HepG2 (cell line): Measurements from ENCODE around the gene S100A16. TPM values are rescaled to one million over a fixed set of nuclear protein-coding genes. Genes with fewer than 3 reads are reported as not detected.

Experiments
- ADNP ChIP-seq: sonication (generic); formaldehyde crosslinking; IDR thresholded peaks from 2 replicates; pipeline ENCODE4 v1.4.0; 2020; ENCODE audit warnings: missing genetic modification reagents
- CBX5 ChIP-seq: sonication (generic); formaldehyde crosslinking; IDR thresholded peaks from 2 replicates; pipeline ENCODE4 v1.4.0; 2020; ENCODE audit warnings: missing genetic modification reagents, borderline replicate concordance
- GABPA ChIP-seq, 2 experiments: IDR thresholded peaks; 2 replicates each; pipeline ENCODE4 v1.6.1; 2011 to 2016; ENCODE audit warnings: low read depth in 2 of 2, low read length in 1 of 2, missing biosample characterization in 1 of 2, missing genetic modification characterization in 1 of 2
- HOXD1 ChIP-seq: sonication (generic); formaldehyde crosslinking; IDR thresholded peaks from 2 replicates; pipeline ENCODE4 v1.5.0; 2020; ENCODE audit warnings: missing genetic modification reagents
- IRF2 ChIP-seq: IDR thresholded peaks from 2 replicates; pipeline ENCODE4 v1.6.1; 2018; ENCODE audit warnings: missing genetic modification reagents, missing compliant biosample characterization
- IRF9 ChIP-seq: sonication (generic); formaldehyde crosslinking; IDR thresholded peaks from 2 replicates; pipeline ENCODE4 v1.8.0; 2022; ENCODE audit warnings: missing genetic modification reagents, mild to moderate bottlenecking, borderline replicate concordance
- MATR3 ChIP-seq: sonication (generic); formaldehyde crosslinking; IDR thresholded peaks from 2 replicates; pipeline ENCODE4 v1.4.0; 2020; ENCODE audit warnings: missing genetic modification reagents
- RXRA ChIP-seq: sonication (generic); formaldehyde crosslinking; IDR thresholded peaks from 2 replicates; pipeline ENCODE4 v1.5.1; 2020; ENCODE audit warnings: missing genetic modification reagents
- SRY ChIP-seq: sonication (generic); formaldehyde crosslinking; IDR thresholded peaks from 2 replicates; pipeline ENCODE4 v1.8.0; 2022; ENCODE audit warnings: mild to moderate bottlenecking, missing genetic modification reagents
- TBL1XR1 ChIP-seq: fragments of 150-350 bp; IDR thresholded peaks from 2 replicates; pipeline ENCODE4 v1.6.1; 2014; ENCODE audit warnings: borderline replicate concordance, low read length; ENCODE audit not compliant: partially characterized antibody
- U2AF1 ChIP-seq: fragments of 200-400 bp; formaldehyde crosslinking; optimal IDR thresholded peaks from 2 replicates; pipeline ENCODE3; 2017; ENCODE audit warnings: mild to moderate bottlenecking, low read depth, low read length
- ZBTB7B ChIP-seq: sonication (generic); formaldehyde crosslinking; IDR thresholded peaks from 2 replicates; pipeline ENCODE4 v1.4.0; 2020; ENCODE audit warnings: missing genetic modification reagents
- ZKSCAN5 ChIP-seq: sonication (generic); formaldehyde crosslinking; IDR thresholded peaks from 2 replicates; pipeline ENCODE4 v1.5.1; 2020; ENCODE audit warnings: mild to moderate bottlenecking, missing genetic modification reagents
- ZNF451 ChIP-seq: sonication (generic); formaldehyde crosslinking; IDR thresholded peaks from 2 replicates; pipeline ENCODE4 v1.5.0; 2020; ENCODE audit warnings: mild to moderate bottlenecking, missing genetic modification reagents
- ZZZ3 ChIP-seq: sonication (generic); formaldehyde crosslinking; IDR thresholded peaks from 2 replicates; pipeline ENCODE4 v1.4.0; 2020; ENCODE audit warnings: missing genetic modification reagents, mild to moderate bottlenecking, borderline replicate concordance
- polyA plus RNA-seq, 8 experiments: library from polyadenylated mRNA; depleted of rRNA in 3 of 8; stranded (reverse) in 7 of 8; unstranded in 1 of 8; fragments of >200 nt; fragmentation: Illumina TruSeq in 4 of 8; extraction: Trizol in 4 of 8; gene quantifications; 2 replicates each; pipeline versions ENCODE4 v1.2.1 to v1.2.3, GENCODE V29; 2011 to 2016; ENCODE audit warnings: low read depth in 4 of 8, missing spikeins in 1 of 8, mixed read lengths in 1 of 8; ENCODE audit not compliant: insufficient read depth in 1 of 8
- total RNA-seq, 5 experiments: library from RNA; depleted of rRNA; stranded (reverse); fragments of >200 nt; fragmentation: Illumina TruSeq; extraction: Trizol; gene quantifications; 2 replicates each; pipeline ENCODE4 v1.2.3, GENCODE V29; 2016; ENCODE audit warnings: low read depth in 1 of 5
- TF ChIP-seq, protein P1 (sequence below): sonication (generic); formaldehyde crosslinking; IDR thresholded peaks from 2 replicates; pipeline ENCODE4 v1.5.1; 2020; ENCODE audit warnings: missing genetic modification reagents, mild to moderate bottlenecking, borderline replicate concordance
- TF ChIP-seq, protein P2 (sequence below): IDR thresholded peaks from 2 replicates; pipeline ENCODE4 v1.6.1; 2012; ENCODE audit warnings: inconsistent platforms
- TF ChIP-seq, protein P3 (sequence below): sonication (generic); formaldehyde crosslinking; IDR thresholded peaks from 2 replicates; pipeline ENCODE4 v1.8.0; 2022; ENCODE audit warnings: mild to moderate bottlenecking, missing genetic modification reagents, moderate library complexity
- TF ChIP-seq, protein P4 (sequence below): sonication (generic); formaldehyde crosslinking; IDR thresholded peaks from 2 replicates; pipeline ENCODE4 v1.4.0; 2020; ENCODE audit warnings: missing genetic modification reagents
- TF ChIP-seq, protein P5 (sequence below): IDR thresholded peaks from 2 replicates; pipeline ENCODE4 v1.6.1; 2016; ENCODE audit warnings: missing compliant biosample characterization, missing genetic modification reagents, borderline replicate concordance

Gene S100A16
- total and polyA plus RNA-seq, 2 of the 13 experiments (the other 11 are each of a cell fraction or from before 2014, with no cell fraction given): 46.0 to 195 TPM

DNA sequence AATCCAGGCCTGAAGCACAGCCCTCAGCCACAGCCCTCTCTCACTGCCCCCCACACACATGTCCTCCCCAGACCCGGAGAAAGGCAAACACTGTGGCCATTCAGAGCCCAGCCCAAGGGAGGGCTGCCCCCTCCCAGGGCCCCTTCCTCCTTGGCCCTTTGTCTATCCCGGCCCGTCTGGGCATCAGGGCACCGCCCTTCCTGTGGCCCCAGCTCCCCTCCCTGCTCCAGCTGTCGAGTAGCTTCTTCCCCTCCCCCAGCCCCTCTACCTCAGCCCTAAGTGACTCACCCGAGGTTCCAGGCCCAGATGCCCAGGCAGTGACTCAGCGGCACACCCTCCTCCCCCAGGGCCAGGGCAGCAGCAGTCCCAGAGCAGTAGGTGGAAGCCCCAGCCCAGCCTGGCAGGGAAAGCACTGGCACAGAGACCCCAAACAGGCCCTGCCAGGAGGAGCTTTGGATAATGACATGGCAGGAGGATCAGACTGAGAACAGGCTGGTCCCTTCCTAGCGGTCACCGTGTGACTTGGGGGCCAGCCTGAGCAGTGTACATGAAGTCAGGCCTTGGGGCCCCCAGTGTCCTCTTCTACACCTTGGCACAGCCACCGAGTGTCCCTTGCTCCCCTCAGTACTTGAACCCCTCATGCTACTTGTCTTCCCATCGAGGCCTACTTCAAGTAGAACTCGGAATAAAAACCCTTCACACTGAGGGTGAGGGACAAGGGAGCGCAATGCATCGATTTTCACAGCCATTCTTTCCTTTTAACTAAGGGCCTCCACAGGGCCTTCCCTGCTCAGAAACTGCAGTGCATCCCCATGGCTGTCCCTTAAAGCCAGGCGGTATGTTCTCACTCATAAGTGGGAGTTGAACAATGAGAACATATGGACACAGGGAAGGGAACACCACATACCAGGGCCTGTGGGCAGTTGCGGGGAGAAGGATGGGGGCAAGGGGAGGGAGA is 46.2 kb downstream of the S100A16 start (continued):
- no peak for TF ChIP-seq ADNP (CRISPR knock-in tag)
- TF ChIP-seq, protein P1, sequence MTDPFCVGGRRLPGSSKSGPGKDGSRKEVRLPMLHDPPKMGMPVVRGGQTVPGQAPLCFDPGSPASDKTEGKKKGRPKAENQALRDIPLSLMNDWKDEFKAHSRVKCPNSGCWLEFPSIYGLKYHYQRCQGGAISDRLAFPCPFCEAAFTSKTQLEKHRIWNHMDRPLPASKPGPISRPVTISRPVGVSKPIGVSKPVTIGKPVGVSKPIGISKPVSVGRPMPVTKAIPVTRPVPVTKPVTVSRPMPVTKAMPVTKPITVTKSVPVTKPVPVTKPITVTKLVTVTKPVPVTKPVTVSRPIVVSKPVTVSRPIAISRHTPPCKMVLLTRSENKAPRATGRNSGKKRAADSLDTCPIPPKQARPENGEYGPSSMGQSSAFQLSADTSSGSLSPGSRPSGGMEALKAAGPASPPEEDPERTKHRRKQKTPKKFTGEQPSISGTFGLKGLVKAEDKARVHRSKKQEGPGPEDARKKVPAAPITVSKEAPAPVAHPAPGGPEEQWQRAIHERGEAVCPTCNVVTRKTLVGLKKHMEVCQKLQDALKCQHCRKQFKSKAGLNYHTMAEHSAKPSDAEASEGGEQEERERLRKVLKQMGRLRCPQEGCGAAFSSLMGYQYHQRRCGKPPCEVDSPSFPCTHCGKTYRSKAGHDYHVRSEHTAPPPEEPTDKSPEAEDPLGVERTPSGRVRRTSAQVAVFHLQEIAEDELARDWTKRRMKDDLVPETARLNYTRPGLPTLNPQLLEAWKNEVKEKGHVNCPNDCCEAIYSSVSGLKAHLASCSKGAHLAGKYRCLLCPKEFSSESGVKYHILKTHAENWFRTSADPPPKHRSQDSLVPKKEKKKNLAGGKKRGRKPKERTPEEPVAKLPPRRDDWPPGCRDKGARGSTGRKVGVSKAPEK (CRISPR knock-in tag): no peak
- TF ChIP-seq, protein P2, sequence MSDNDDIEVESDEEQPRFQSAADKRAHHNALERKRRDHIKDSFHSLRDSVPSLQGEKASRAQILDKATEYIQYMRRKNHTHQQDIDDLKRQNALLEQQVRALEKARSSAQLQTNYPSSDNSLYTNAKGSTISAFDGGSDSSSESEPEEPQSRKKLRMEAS: 0 out of 2 replicates have a peak, but pooled peaks have one; percentile 32
- TF ChIP-seq, protein P3, sequence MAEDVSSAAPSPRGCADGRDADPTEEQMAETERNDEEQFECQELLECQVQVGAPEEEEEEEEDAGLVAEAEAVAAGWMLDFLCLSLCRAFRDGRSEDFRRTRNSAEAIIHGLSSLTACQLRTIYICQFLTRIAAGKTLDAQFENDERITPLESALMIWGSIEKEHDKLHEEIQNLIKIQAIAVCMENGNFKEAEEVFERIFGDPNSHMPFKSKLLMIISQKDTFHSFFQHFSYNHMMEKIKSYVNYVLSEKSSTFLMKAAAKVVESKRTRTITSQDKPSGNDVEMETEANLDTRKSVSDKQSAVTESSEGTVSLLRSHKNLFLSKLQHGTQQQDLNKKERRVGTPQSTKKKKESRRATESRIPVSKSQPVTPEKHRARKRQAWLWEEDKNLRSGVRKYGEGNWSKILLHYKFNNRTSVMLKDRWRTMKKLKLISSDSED (CRISPR knock-in tag): no peak
- TF ChIP-seq TBL1XR1: no peak
- TF ChIP-seq MATR3: no peak
- TF ChIP-seq, protein P4, sequence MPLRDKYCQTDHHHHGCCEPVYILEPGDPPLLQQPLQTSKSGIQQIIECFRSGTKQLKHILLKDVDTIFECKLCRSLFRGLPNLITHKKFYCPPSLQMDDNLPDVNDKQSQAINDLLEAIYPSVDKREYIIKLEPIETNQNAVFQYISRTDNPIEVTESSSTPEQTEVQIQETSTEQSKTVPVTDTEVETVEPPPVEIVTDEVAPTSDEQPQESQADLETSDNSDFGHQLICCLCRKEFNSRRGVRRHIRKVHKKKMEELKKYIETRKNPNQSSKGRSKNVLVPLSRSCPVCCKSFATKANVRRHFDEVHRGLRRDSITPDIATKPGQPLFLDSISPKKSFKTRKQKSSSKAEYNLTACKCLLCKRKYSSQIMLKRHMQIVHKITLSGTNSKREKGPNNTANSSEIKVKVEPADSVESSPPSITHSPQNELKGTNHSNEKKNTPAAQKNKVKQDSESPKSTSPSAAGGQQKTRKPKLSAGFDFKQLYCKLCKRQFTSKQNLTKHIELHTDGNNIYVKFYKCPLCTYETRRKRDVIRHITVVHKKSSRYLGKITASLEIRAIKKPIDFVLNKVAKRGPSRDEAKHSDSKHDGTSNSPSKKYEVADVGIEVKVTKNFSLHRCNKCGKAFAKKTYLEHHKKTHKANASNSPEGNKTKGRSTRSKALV: no peak
- TF ChIP-seq ZKSCAN5: no peak
- no peak for TF ChIP-seq U2AF1
- peak; percentile 20; the same call in 1 of the 2 replicates for TF ChIP-seq ZBTB7B (CRISPR knock-in tag)
- no peak for TF ChIP-seq IRF2 (CRISPR knock-in tag)
- TF ChIP-seq RXRA (CRISPR knock-in tag): peak; percentile 78
- no peak for TF ChIP-seq ZNF451 (CRISPR knock-in tag)
- TF ChIP-seq IRF9 (CRISPR knock-in tag): 0 out of 2 replicates have a peak, but pooled peaks have one; percentile 41
- TF ChIP-seq GABPA (IDR thresholded peaks at IDR 0.05; ENCODE audit: low read depth, low read length): no peak
- peak; percentile 59; the same call in 1 of the 2 replicates for TF ChIP-seq GABPA (CRISPR knock-in tag; IDR thresholded peaks at IDR 0.05; ENCODE audit: low read depth)
- no peak for TF ChIP-seq ZZZ3 (CRISPR knock-in tag)
- TF ChIP-seq CBX5 (CRISPR knock-in tag): no peak
- no peak for TF ChIP-seq HOXD1 (CRISPR knock-in tag)
- TF ChIP-seq, protein P5, sequence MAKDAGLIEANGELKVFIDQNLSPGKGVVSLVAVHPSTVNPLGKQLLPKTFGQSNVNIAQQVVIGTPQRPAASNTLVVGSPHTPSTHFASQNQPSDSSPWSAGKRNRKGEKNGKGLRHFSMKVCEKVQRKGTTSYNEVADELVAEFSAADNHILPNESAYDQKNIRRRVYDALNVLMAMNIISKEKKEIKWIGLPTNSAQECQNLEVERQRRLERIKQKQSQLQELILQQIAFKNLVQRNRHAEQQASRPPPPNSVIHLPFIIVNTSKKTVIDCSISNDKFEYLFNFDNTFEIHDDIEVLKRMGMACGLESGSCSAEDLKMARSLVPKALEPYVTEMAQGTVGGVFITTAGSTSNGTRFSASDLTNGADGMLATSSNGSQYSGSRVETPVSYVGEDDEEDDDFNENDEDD (CRISPR knock-in tag): no peak
- TF ChIP-seq SRY: no peak
